Esophagus squamous epithelium (tissue), 4 donors: ENCODE measurements around the gene MAGI1.

Source experiments
- CTCF ChIP-seq, 6 experiments: fragments of 450-650 bp in 4 of 6; fragments of 200-600 bp in 2 of 6; sonication (generic) in 2 of 6; IDR thresholded peaks; one replicate each; pipeline ENCODE4 v1.5.1; 2016 to 2019; ENCODE audit warnings: antibody characterized with exemption in 6 of 6, mild to moderate bottlenecking in 4 of 6, moderate library complexity in 4 of 6
- POLR2A ChIP-seq, 4 donors: fragments of 450-650 bp; IDR thresholded peaks; one replicate each; pipeline ENCODE4 v1.6.1; 2017; ENCODE audit warnings: antibody characterized with exemption in 4 of 4, mild to moderate bottlenecking in 4 of 4, moderate library complexity in 3 of 4

- TF ChIP-seq CTCF (IDR thresholded peaks at IDR 0.05) (no peak), POLR2A (IDR thresholded peaks at IDR 0.05) (no peak)
These were observed 695.7 kb downstream of the MAGI1 start for GRCh38 chr3:65343026-65343425.
